Panc1 (cell line): Measurements from ENCODE around the gene LIME1. TPM values are rescaled to one million over a fixed set of nuclear protein-coding genes. Genes with fewer than 3 reads are reported as not detected.

ENCODE experiments used
- ATAC-seq: fragments of 200-7000 bp; cut with Tn5 transposase; 2 replicates; pipeline ENCODE4 v1.9.1; 2020; ENCODE audit warnings: mild to moderate bottlenecking, moderate library complexity
- BruUV-seq: library from RNA; stranded (reverse); fragments of 400-500 nt; replicated peaks from 2 replicates; lab custom pipeline; 2021; lab: Mats Ljungman, UMichigan
- CTCF ChIA-PET: fragments of 300-600 bp; sonication (Branson Sonifier 250); formaldehyde crosslinking; loops from one replicate; lab custom pipeline; 2022; ENCODE audit warnings: antibody characterized with exemption; lab: Charles Lee
- POLR2A ChIA-PET: fragments of 300-600 bp; sonication (Branson Sonifier 250); formaldehyde crosslinking; loops from one replicate; lab custom pipeline; 2022; ENCODE audit warnings: antibody characterized with exemption; lab: Charles Lee
- DNase-seq: peaks from one replicate; pipeline ENCODE4 v3.0.0-alpha.2; 2010; ENCODE audit warnings: low read depth, low spot score
- H3K27ac ChIP-seq: 2 replicates; pipeline ENCODE4 v1.5.1; 2011; ENCODE audit warnings: mild to moderate bottlenecking, low read length, inconsistent platforms
- H3K27me3 ChIP-seq: fragments of 200-500 bp; sonication (Bioruptor generic); 2 replicates; pipeline ENCODE4 v1.6.0; 2014; ENCODE audit warnings: low read length, inconsistent platforms; ENCODE audit not compliant: control insufficient read depth, insufficient read depth
- H3K36me3 ChIP-seq: fragments of 200-500 bp; sonication (Bioruptor generic); 2 replicates; pipeline ENCODE4 v1.5.1; 2014; ENCODE audit warnings: inconsistent platforms, mild to moderate bottlenecking, low read length, moderate library complexity; ENCODE audit not compliant: control insufficient read depth, insufficient read depth
- H3K4me1 ChIP-seq: 2 replicates; pipeline ENCODE4 v1.5.1; 2011; ENCODE audit warnings: inconsistent platforms, mild to moderate bottlenecking, low read length, moderate library complexity; ENCODE audit not compliant: control insufficient read depth, insufficient read depth
- H3K4me3 ChIP-seq, 2 experiments: 2 replicates each; pipeline ENCODE4 v1.5.1; 2011 to 2012; ENCODE audit warnings: low read depth in 2 of 2, low read length in 2 of 2, mild to moderate bottlenecking in 2 of 2, inconsistent platforms in 1 of 2, moderate library complexity in 1 of 2
- H3K9me3 ChIP-seq: fragments of 200-500 bp; sonication (Bioruptor generic); 2 replicates; pipeline ENCODE4 v1.5.1; 2014; ENCODE audit warnings: low read depth, mild to moderate bottlenecking, inconsistent platforms, low read length, moderate library complexity; ENCODE audit not compliant: control insufficient read depth, insufficient read depth
- CTCF ChIP-seq: fragments of 450-650 bp; IDR thresholded peaks from 2 replicates; pipeline ENCODE4 v1.5.1; 2017; ENCODE audit warnings: mild to moderate bottlenecking
- POLR2AphosphoS5 ChIP-seq: IDR thresholded peaks from 2 replicates; pipeline ENCODE4 v1.6.1; 2012; ENCODE audit warnings: mild to moderate bottlenecking, low read depth, low read length, moderate library complexity
- REST ChIP-seq, 2 experiments: IDR thresholded peaks; 2 replicates each; pipeline ENCODE4 v1.6.1; 2011 to 2012; ENCODE audit warnings: low read depth in 2 of 2, control low read depth in 1 of 2, low read length in 1 of 2, mild to moderate bottlenecking in 1 of 2, moderate library complexity in 1 of 2; ENCODE audit not compliant: insufficient read depth in 1 of 2
- SIN3A ChIP-seq: IDR thresholded peaks from 2 replicates; pipeline ENCODE4 v1.6.1; 2012; ENCODE audit warnings: low read depth, mild to moderate bottlenecking, low read length, moderate library complexity, borderline replicate concordance; ENCODE audit not compliant: insufficient read depth
- TCF7L2 ChIP-seq: IDR thresholded peaks from 2 replicates; pipeline ENCODE4 v1.6.1; 2011; ENCODE audit warnings: mild to moderate bottlenecking, low read depth, low read length, inconsistent platforms
- in situ Hi-C: cut with HindIII; loops from 2 replicates; pipeline ENCODE4 v1.10.0; 2016; ENCODE audit warnings: low sequenced_read_pairs, low pct_unique_long_range_greater_than_20kb
- intact Hi-C: fragments of 100-400 bp; cut with micrococcal nuclease; formaldehyde crosslinking; loops from one replicate; pipeline ENCODE4 v1.10.0; 2022; ENCODE audit not compliant: unreplicated experiment
- total RNA-seq: library from RNA; stranded (reverse); gene quantifications from one replicate; pipeline ENCODE4 v1.2.1, GENCODE V29; 2021; ENCODE audit not compliant: unreplicated experiment

LIME1 gene
- total RNA-seq, 1 experiment from 2014 or later = 15.2 TPM

GRCh38 chr20:63773571-63774241 is 37.2 kb downstream of the LIME1 start:
- H3K4me1 ChIP-seq = peaks cover 5% of the 10 kb centered on the region
- H3K4me3 ChIP-seq = no peak overlapping the region
- no peak for DNase-seq
- CTCF ChIA-PET = interaction anchor here (0.6 kb wide), 1 partner anchor 21 kb away, joined by 3 read pairs; no protein-coding TSS in a partner anchor
- BruUV-seq = no TSS peak
- in situ Hi-C loops = no loop called here
- TF ChIP-seq SIN3A = no peak
- no peak for TF ChIP-seq CTCF
- no peak for TF ChIP-seq TCF7L2
- no peak for TF ChIP-seq POLR2AphosphoS5
- TF ChIP-seq REST (IDR thresholded peaks at IDR 0.05; ENCODE audit: insufficient read depth in 1 of 2, low read depth in 2 of 2, low read length in 1 of 2) = no peak
- H3K9me3 ChIP-seq = no peaks in the 10 kb centered on the region
- no peaks in the 10 kb centered on the region for H3K36me3 ChIP-seq
- H3K27me3 ChIP-seq = no peaks in the 10 kb centered on the region
- no peak for ATAC-seq
- intact Hi-C loops = no loop called here
- H3K27ac ChIP-seq = peak overlapping the region; percentile 66; the same call in 1 of the 2 replicates
- POLR2A ChIA-PET = no interaction called here

- ATAC-seq (no peak), DNase-seq (no peak)
- TF ChIP-seq POLR2AphosphoS5 = no peak
- no peak for TF ChIP-seq REST (IDR thresholded peaks at IDR 0.05; ENCODE audit: insufficient read depth in 1 of 2, low read depth in 2 of 2, low read length in 1 of 2)
- Histone ChIP-seq H3K9me3 (no peaks in the 10 kb centered on the region), H3K27ac (no peak overlapping the region), H3K4me3 (no peak overlapping the region), H3K27me3 (no peaks in the 10 kb centered on the region), H3K4me1 (peaks cover 5% of the 10 kb centered on the region), H3K36me3 (no peaks in the 10 kb centered on the region)
- in situ Hi-C loops (no loop called here), intact Hi-C loops (no loop called here)
- CTCF ChIA-PET = interaction anchor here (0.5 to 0.6 kb wide), 2 partner anchors 17 to 22 kb away, joined by 3 to 5 read pairs; no protein-coding TSS in a partner anchor
- POLR2A ChIA-PET = no interaction called here
- BruUV-seq = no TSS peak
These were observed 37.8 kb downstream of the LIME1 start for GRCh38 chr20:63774306-63774705.
